ENCODE data around the gene COPG1. TPM values are rescaled to one million over a fixed set of nuclear protein-coding genes. Genes with fewer than 3 reads are reported as not detected.

The COPG1 gene
- total and polyA plus RNA-seq, 4 experiments from 2014 or later, result 67.4 to 147 (median 129) TPM

Small RNAs within 50 kb of the gene (microRNA-seq; reads per million reads assigned to microRNA genes)
- not detected for gene MIR6826 (ENCODE audit: borderline microRNAs expressed, borderline number of aligned reads, borderline replicate concordance)

Other genes with a start within 250 kb of the COPG1 start
- not detected for gene EFCC1, start 248.3 kb upstream of the COPG1 start, total RNA-seq
- not detected for gene EFCC1, start 248.3 kb upstream of the COPG1 start, polyA plus RNA-seq
- gene GP9, start 188.8 kb upstream of the COPG1 start, total RNA-seq, result not detected
- gene GP9, start 188.8 kb upstream of the COPG1 start, polyA plus RNA-seq, result not detected
- 10 to 100 TPM; 64.5 to 68.4 TPM for gene RAB43, start 127.8 kb upstream of the COPG1 start, total RNA-seq
- gene RAB43, start 127.8 kb upstream of the COPG1 start, polyA plus RNA-seq, result 10 to 100 TPM; 11.3 to 16.2 TPM
- gene ISY1, start 88.5 kb upstream of the COPG1 start, total RNA-seq, result 10 to 100 TPM; 29.5 to 34.3 TPM
- gene ISY1, start 88.5 kb upstream of the COPG1 start, polyA plus RNA-seq, result 100 to 1,000 TPM in 1 of 2 donors, 10 to 100 TPM in 1; 98.7 to 104 TPM
- gene CNBP, start 65.7 kb upstream of the COPG1 start, total RNA-seq, result 100 to 1,000 TPM; 369 to 400 TPM
- gene CNBP, start 65.7 kb upstream of the COPG1 start, polyA plus RNA-seq, result 1,000 to 10,000 TPM in 1 of 2 donors, 100 to 1,000 TPM in 1; 938 to 1,608 TPM
- gene HMCES, start 29.3 kb downstream of the COPG1 start, total RNA-seq, result 10 to 100 TPM; 50.1 to 52.5 TPM
- 100 to 1,000 TPM in 1 of 2 donors, 10 to 100 TPM in 1; 100.0 to 100 TPM for gene HMCES, start 29.3 kb downstream of the COPG1 start, polyA plus RNA-seq
- 1 to 10 TPM; 1.5 to 1.6 TPM for gene EFCAB12, start 179.0 kb downstream of the COPG1 start, total RNA-seq
- gene EFCAB12, start 179.0 kb downstream of the COPG1 start, polyA plus RNA-seq, result under 1 TPM in 1 of 2 donors, not detected in 1; 0.09 TPM
- gene MBD4, start 190.3 kb downstream of the COPG1 start, total RNA-seq, result 10 to 100 TPM; 52.4 to 58.0 TPM
- 10 to 100 TPM; 36.6 to 52.9 TPM for gene MBD4, start 190.3 kb downstream of the COPG1 start, polyA plus RNA-seq
- 10 to 100 TPM; 20.0 to 21.8 TPM for gene IFT122, start 190.6 kb downstream of the COPG1 start, total RNA-seq
- gene IFT122, start 190.6 kb downstream of the COPG1 start, polyA plus RNA-seq, result 1 to 10 TPM; 5.3 to 5.8 TPM